SU-DHL-6 (cell line): ENCODE measurements around the gene SOX10.

Experiments used
- H2AFZ ChIP-seq: fragments of 200-600 bp; sonication (generic); 2 replicates; pipeline ENCODE4 v1.6.1; 2014; ENCODE audit warnings: low read depth, mild to moderate bottlenecking, moderate library complexity, mixed read lengths, antibody characterized with exemption, low read length; ENCODE audit not compliant: severe bottlenecking
- H3F3A ChIP-seq: fragments of 200-600 bp; shearing (Covaris generic); 2 replicates; pipeline ENCODE4 v1.6.0; 2016; ENCODE audit warnings: antibody characterized with exemption, mild to moderate bottlenecking; ENCODE audit not compliant: insufficient read depth
- H3K27ac ChIP-seq: fragments of 200-600 bp; sonication (generic); 2 replicates; pipeline ENCODE4 v1.5.1; 2016; ENCODE audit warnings: low read depth, mild to moderate bottlenecking, low read length, moderate library complexity, mixed read lengths
- H3K27me3 ChIP-seq: fragments of 200-600 bp; sonication (generic), shearing (Covaris generic); 2 replicates; pipeline ENCODE4 v1.6.0; 2014; ENCODE audit warnings: mild to moderate bottlenecking, low read length
- H3K36me3 ChIP-seq: fragments of 200-600 bp; sonication (generic); 2 replicates; pipeline ENCODE4 v1.6.1; 2014; ENCODE audit warnings: mild to moderate bottlenecking, low read length, mixed read lengths
- H3K4me2 ChIP-seq: fragments of 300-600, 200-600 bp; shearing (Covaris generic), sonication (generic); 2 replicates; pipeline ENCODE4 v1.6.0; 2014; ENCODE audit warnings: low read length, low read depth, mild to moderate bottlenecking; ENCODE audit not compliant: poor library complexity, severe bottlenecking
- H3K4me3 ChIP-seq: fragments of 200-600 bp; sonication (generic); 2 replicates; pipeline ENCODE4 v1.5.1; 2014; ENCODE audit warnings: antibody characterized with exemption, low read length, mild to moderate bottlenecking, mixed read lengths; ENCODE audit not compliant: insufficient read depth, poor library complexity, severe bottlenecking
- H3K79me2 ChIP-seq: fragments of 200-600 bp; sonication (generic); 2 replicates; pipeline ENCODE4 v1.6.1; 2014; ENCODE audit warnings: mild to moderate bottlenecking, low read length, moderate library complexity; ENCODE audit not compliant: insufficient read depth
- H3K9ac ChIP-seq: fragments of 200-600 bp; sonication (generic); 2 replicates; pipeline ENCODE4 v1.7.0; 2014; ENCODE audit warnings: mild to moderate bottlenecking, low read length
- H3K9me2 ChIP-seq: fragments of 200-600 bp; sonication (generic); replicated peaks from 2 replicates; pipeline ENCODE4 v1.6.1; 2014; ENCODE audit warnings: low read length; ENCODE audit not compliant: insufficient read depth
- H3K9me3 ChIP-seq: fragments of 200-600 bp; sonication (generic); 2 replicates; pipeline ENCODE4 v1.6.1; 2014; ENCODE audit warnings: low read length, mixed read lengths; ENCODE audit not compliant: insufficient read depth
- H4K20me1 ChIP-seq: fragments of 200-600 bp; sonication (generic); 2 replicates; pipeline ENCODE4 v1.6.1; 2014; ENCODE audit warnings: low read depth, mild to moderate bottlenecking, antibody characterized with exemption, low read length, moderate library complexity, mixed read lengths
- CTCF ChIP-seq: fragments of 200-600 bp; sonication (generic); IDR thresholded peaks from one replicate; pipeline ENCODE4 v1.5.1; 2017; ENCODE audit warnings: antibody characterized with exemption, mild to moderate bottlenecking, low read length, moderate library complexity; ENCODE audit not compliant: insufficient read depth, poor library complexity, severe bottlenecking
- EZH2phosphoT487 ChIP-seq: fragments of 200-600 bp; sonication (generic), shearing (Covaris generic); conservative IDR thresholded peaks from 2 replicates; pipeline ENCODE4 v1.6.1; 2018; ENCODE audit warnings: mild to moderate bottlenecking, antibody characterized with exemption, low read length, moderate library complexity, mixed read lengths

SOX10 gene

GRCh38 chr22:38012604-38013072, 28.3 kb upstream of the SOX10 start:
- Histone ChIP-seq H3K9ac (no peak overlapping the region), H3K36me3 (no peaks in the 10 kb centered on the region), H4K20me1 (no peaks in the 10 kb centered on the region), H3K27me3 (no peaks in the 10 kb centered on the region), H3K4me2 (no peak overlapping the region), H3K9me3 (no peaks in the 10 kb centered on the region), H3K27ac (no peak overlapping the region), H3F3A (no peaks in the 10 kb centered on the region), H3K4me3 (no peak overlapping the region), H3K9me2 (no peaks in the 10 kb centered on the region), H3K79me2 (no peaks in the 10 kb centered on the region), H2AFZ (no peak overlapping the region)
- no peak for TF ChIP-seq CTCF
- TF ChIP-seq EZH2phosphoT487, result no peak

- no peak overlapping the region for H3K4me2 ChIP-seq
- no peaks in the 10 kb centered on the region for H3K9me2 ChIP-seq
- no peak overlapping the region for H3K4me3 ChIP-seq
- no peaks in the 10 kb centered on the region for H3K79me2 ChIP-seq
- H3K9me3 ChIP-seq, result no peaks in the 10 kb centered on the region
- TF ChIP-seq EZH2phosphoT487 (no peak), CTCF (no peak)
- no peak overlapping the region for H3K27ac ChIP-seq
- no peaks in the 10 kb centered on the region for H4K20me1 ChIP-seq
- no peaks in the 10 kb centered on the region for H3K27me3 ChIP-seq
- no peak overlapping the region for H2AFZ ChIP-seq
- no peak overlapping the region for H3K9ac ChIP-seq
- H3K36me3 ChIP-seq, result no peaks in the 10 kb centered on the region
- H3F3A ChIP-seq, result no peaks in the 10 kb centered on the region
These were observed 24.8 kb upstream of the SOX10 start for GRCh38 chr22:38009000-38009806.

- no peak overlapping the region for H3K4me3 ChIP-seq
- no peaks in the 10 kb centered on the region for H3K79me2 ChIP-seq
- H3K27ac ChIP-seq, result no peak overlapping the region
- H3F3A ChIP-seq, result no peaks in the 10 kb centered on the region
- H4K20me1 ChIP-seq, result no peaks in the 10 kb centered on the region
- no peaks in the 10 kb centered on the region for H3K27me3 ChIP-seq
- no peaks in the 10 kb centered on the region for H3K36me3 ChIP-seq
- TF ChIP-seq CTCF (no peak), EZH2phosphoT487 (no peak)
- H3K9ac ChIP-seq, result no peak overlapping the region
- H3K4me2 ChIP-seq, result no peak overlapping the region
- no peak overlapping the region for H2AFZ ChIP-seq
- H3K9me2 ChIP-seq, result no peaks in the 10 kb centered on the region
- no peaks in the 10 kb centered on the region for H3K9me3 ChIP-seq
These were observed 23.1 kb upstream of the SOX10 start for GRCh38 chr22:38007330-38007902.
